Measurements from ENCODE around the gene WASHC4.

Gene WASHC4

DNA sequence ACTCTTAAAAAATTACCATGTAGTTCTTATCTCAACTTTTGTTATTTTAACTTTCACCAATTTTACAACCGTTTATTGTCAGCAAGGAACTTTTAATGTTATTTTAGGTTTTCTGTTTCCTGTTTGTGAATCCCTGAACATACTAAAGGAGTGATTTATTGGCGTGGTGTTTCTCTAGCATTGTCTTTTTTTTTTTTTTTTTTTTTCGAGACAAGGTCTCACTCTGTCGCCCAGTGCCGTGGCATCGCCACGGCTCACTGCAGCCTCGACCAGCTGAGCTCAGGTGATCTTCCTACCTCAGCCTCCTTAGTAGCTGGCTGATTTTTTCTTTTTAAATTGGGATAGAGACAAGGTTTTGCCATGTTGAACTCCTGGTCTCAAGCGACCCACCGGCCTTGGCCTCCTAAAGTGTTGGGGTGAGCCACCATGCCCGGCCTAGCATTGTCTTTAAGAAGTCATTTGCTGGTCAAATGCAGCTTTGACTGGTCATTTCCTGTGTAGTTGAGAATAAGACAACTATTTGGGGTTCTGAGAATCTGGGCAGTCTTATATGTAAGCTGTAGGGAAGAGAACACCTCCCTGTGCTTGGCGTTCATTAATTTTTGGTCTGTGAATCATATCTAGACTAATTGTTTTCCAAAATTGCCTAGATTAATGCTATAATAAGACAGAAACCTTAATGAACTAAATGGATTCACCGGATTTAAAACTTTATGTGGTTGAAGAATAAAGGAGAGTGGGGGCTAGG, 2.1 kb downstream of the WASHC4 start:
- no peaks in the 10 kb centered on the region for H3K27me3 ChIP-seq
- peak overlapping the region; percentile 94 for H3K9ac ChIP-seq
- H3K36me3 ChIP-seq = peaks cover 28% of the 10 kb centered on the region
- peak overlapping the region; percentile 98 for H3K4me2 ChIP-seq
- H3K27ac ChIP-seq = peak overlapping the region; percentile 97
- H4K20me1 ChIP-seq = peaks cover 57% of the 10 kb centered on the region
- peaks cover 10% of the 10 kb centered on the region; the same call in 1 of the 2 replicates for H3K9me3 ChIP-seq
- no peak for TF ChIP-seq Cebpa-rat (IDR thresholded peaks at IDR 0.05)
- peak overlapping the region; percentile 84 for H3K4me3 ChIP-seq
- H3K4me1 ChIP-seq = peaks cover 19% of the 10 kb centered on the region

DNA sequence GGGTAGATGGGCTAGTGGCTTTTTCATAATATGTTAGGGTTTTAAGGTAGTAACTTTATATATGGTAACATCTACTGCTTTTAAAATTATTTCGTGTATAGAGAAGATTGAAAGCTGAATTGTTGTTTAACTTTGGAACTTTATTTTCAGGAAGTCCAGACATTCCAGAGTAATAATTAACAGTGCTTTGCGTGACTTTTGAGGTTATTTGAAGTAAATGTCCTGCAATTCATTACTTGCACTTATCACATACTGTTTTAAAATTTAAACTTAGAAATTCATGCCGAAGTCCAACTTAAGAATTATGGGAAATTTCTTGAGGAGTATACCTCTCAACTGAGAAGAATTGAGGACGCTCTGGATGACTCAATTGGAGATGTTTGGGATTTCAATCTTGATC, 3.3 kb downstream of the WASHC4 start:
- TF ChIP-seq Cebpa-rat (IDR thresholded peaks at IDR 0.05) = no peak
- peak overlapping the region; percentile 84; the same call in 1 of the 2 replicates for H3K4me3 ChIP-seq
- H4K20me1 ChIP-seq = peaks cover 61% of the 10 kb centered on the region
- H3K9ac ChIP-seq = no peak overlapping the region
- peaks cover 19% of the 10 kb centered on the region for H3K4me1 ChIP-seq
- H3K4me2 ChIP-seq = peak overlapping the region; percentile 98
- no peak overlapping the region for H3K27ac ChIP-seq
- H3K9me3 ChIP-seq = peaks cover 4% of the 10 kb centered on the region; the same call in 1 of the 2 replicates
- no peaks in the 10 kb centered on the region for H3K27me3 ChIP-seq
- peaks cover 39% of the 10 kb centered on the region for H3K36me3 ChIP-seq

DNA sequence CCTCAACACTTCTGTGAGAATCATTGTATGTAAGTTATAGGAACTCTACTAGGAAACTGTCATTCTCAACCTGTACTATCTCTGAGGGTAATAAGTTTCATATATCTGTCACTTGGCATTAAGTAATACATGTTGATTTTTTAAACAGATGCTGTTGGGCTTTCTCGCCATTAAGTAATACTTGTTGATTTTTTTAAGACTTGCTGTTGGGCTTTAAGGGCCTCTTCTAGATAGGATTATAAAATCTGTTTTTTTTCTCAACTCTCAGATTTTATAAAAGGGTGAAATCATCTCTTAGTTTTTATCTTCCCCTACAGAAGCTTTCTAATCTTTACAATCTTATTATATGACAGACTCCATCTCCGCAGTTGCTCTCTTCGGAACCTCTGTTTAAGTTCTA, 5.6 kb downstream of the WASHC4 start:
- Histone ChIP-seq H3K27me3 (no peaks in the 10 kb centered on the region), H3K4me1 (peaks cover 19% of the 10 kb centered on the region), H4K20me1 (peaks cover 77% of the 10 kb centered on the region), H3K27ac (no peak overlapping the region), H3K4me2 (no peak overlapping the region), H3K9ac (no peak overlapping the region), H3K9me3 (peaks cover 4% of the 10 kb centered on the region; the same call in 1 of the 2 replicates), H3K36me3 (peaks cover 60% of the 10 kb centered on the region), H3K4me3 (no peak overlapping the region)
- no peak for TF ChIP-seq Cebpa-rat (IDR thresholded peaks at IDR 0.05)

DNA sequence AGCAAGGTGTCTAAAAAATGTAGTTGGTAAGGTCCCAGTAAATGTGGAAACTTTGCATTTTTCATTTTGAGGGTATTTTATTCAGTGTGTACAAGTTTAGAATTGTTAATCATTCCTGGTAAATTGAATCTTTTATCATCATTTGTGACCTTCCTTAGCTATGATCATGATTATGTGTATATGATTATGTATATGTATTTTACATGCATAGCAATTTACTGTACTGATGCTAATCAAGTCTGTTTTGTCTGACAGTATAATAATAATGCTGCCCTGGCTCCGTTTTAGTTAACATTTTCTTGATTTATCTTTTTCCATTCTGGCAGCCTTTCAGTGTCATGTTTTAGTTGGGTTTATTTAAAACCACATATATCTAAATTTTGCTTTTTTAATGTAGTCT, 9.4 kb downstream of the WASHC4 start:
- no peak for TF ChIP-seq Cebpa-rat (IDR thresholded peaks at IDR 0.05)
- Histone ChIP-seq H3K4me2 (no peak overlapping the region), H3K9me3 (peaks cover 4% of the 10 kb centered on the region; the same call in 1 of the 2 replicates), H3K36me3 (peaks cover 95% of the 10 kb centered on the region), H3K27me3 (no peaks in the 10 kb centered on the region), H3K27ac (no peak overlapping the region), H3K4me3 (no peak overlapping the region), H3K9ac (no peak overlapping the region), H3K4me1 (no peaks in the 10 kb centered on the region), H4K20me1 (peaks cover 52% of the 10 kb centered on the region)

GRCh38 chr12:105120551-105120950, 13.0 kb downstream of the WASHC4 start:
- Histone ChIP-seq H3K4me2 (no peak overlapping the region), H3K27ac (no peak overlapping the region), H3K27me3 (no peaks in the 10 kb centered on the region), H3K36me3 (peaks cover 97% of the 10 kb centered on the region), H3K9me3 (no peaks in the 10 kb centered on the region), H4K20me1 (peaks cover 39% of the 10 kb centered on the region), H3K4me3 (no peak overlapping the region), H3K9ac (no peak overlapping the region), H3K4me1 (no peaks in the 10 kb centered on the region)
- no peak for TF ChIP-seq Cebpa-rat (IDR thresholded peaks at IDR 0.05)

DNA sequence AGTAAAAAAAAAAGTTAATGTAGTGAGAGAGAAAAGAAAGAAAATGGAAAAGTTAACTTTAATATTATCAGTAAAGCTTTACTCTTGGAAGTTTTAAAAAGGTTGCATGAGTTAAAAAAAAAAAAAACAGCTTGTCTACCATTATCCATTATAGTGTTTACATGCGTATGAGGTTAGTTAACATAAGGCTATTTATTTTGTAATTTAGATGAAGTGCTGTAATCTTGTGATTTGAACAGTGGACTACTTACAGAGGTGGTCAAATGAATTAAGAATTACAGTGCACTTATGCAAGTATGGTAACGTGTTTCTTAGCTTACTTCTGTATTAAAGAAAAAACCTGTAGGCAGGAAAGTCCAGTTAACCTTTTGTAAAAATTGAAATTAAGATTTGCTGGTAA, 30.7 kb downstream of the WASHC4 start:
- H3K4me3 ChIP-seq = no peak overlapping the region
- H3K9me3 ChIP-seq = no peaks in the 10 kb centered on the region
- H3K4me1 ChIP-seq = peaks cover under 1% of the 10 kb centered on the region; the same call in 1 of the 2 replicates
- H3K36me3 ChIP-seq = peaks cover 75% of the 10 kb centered on the region
- no peak overlapping the region for H3K27ac ChIP-seq
- TF ChIP-seq Cebpa-rat (IDR thresholded peaks at IDR 0.05) = no peak
- H3K4me2 ChIP-seq = no peak overlapping the region
- H3K9ac ChIP-seq = no peak overlapping the region
- no peaks in the 10 kb centered on the region for H3K27me3 ChIP-seq
- peaks cover 14% of the 10 kb centered on the region; the same call in 1 of the 2 replicates for H4K20me1 ChIP-seq

- H3K27me3 ChIP-seq = no peaks in the 10 kb centered on the region
- H3K9ac ChIP-seq = no peak overlapping the region
- H4K20me1 ChIP-seq = peaks cover 10% of the 10 kb centered on the region; the same call in 1 of the 2 replicates
- no peaks in the 10 kb centered on the region for H3K9me3 ChIP-seq
- H3K27ac ChIP-seq = no peak overlapping the region
- H3K4me1 ChIP-seq = no peaks in the 10 kb centered on the region
- H3K4me2 ChIP-seq = no peak overlapping the region
- peaks cover 66% of the 10 kb centered on the region for H3K36me3 ChIP-seq
- H3K4me3 ChIP-seq = no peak overlapping the region
- no peak for TF ChIP-seq Cebpa-rat (IDR thresholded peaks at IDR 0.05)
Observed at GRCh38 chr12:105141320-105141922, 33.9 kb downstream of the WASHC4 start.

GRCh38 chr12:105142259-105142658, 34.7 kb downstream of the WASHC4 start:
- Histone ChIP-seq H3K27ac (no peak overlapping the region), H3K9me3 (no peaks in the 10 kb centered on the region), H3K9ac (no peak overlapping the region), H3K4me1 (no peaks in the 10 kb centered on the region), H3K4me2 (no peak overlapping the region), H3K4me3 (no peak overlapping the region), H3K36me3 (peaks cover 66% of the 10 kb centered on the region), H3K27me3 (no peaks in the 10 kb centered on the region), H4K20me1 (peaks cover 1% of the 10 kb centered on the region; the same call in 1 of the 2 replicates)
- no peak for TF ChIP-seq Cebpa-rat (IDR thresholded peaks at IDR 0.05)

DNA sequence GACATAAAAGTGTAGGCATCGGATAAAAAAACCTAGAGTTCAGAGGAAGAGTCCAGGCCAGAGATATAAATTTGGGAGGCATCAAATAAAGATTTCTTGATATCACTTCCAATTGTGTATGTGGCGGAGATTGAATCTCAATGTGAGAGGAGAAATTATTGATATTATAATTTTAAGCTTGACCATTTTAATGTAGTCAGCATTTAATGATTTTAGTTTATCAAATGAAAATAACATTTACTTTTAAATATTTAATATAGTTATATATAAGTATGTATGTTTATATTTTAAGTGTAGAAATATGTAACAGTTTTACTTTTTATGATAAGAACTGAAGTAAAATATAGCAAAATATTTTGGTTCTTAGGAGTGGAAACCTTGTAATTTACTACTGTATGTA, 48.7 kb downstream of the WASHC4 start:
- Histone ChIP-seq H3K4me3 (no peak overlapping the region), H3K4me2 (no peak overlapping the region), H3K9ac (no peak overlapping the region), H3K36me3 (peaks cover 84% of the 10 kb centered on the region), H4K20me1 (no peaks in the 10 kb centered on the region), H3K27me3 (no peaks in the 10 kb centered on the region), H3K9me3 (no peaks in the 10 kb centered on the region), H3K27ac (no peak overlapping the region), H3K4me1 (no peaks in the 10 kb centered on the region)
- no peak for TF ChIP-seq Cebpa-rat (IDR thresholded peaks at IDR 0.05)

- H3K4me1 ChIP-seq = no peaks in the 10 kb centered on the region
- no peaks in the 10 kb centered on the region for H3K9me3 ChIP-seq
- peaks cover 84% of the 10 kb centered on the region for H3K36me3 ChIP-seq
- TF ChIP-seq Cebpa-rat (IDR thresholded peaks at IDR 0.05) = no peak
- no peaks in the 10 kb centered on the region for H4K20me1 ChIP-seq
- no peak overlapping the region for H3K4me2 ChIP-seq
- no peak overlapping the region for H3K4me3 ChIP-seq
- no peaks in the 10 kb centered on the region for H3K27me3 ChIP-seq
- H3K9ac ChIP-seq = no peak overlapping the region
- no peak overlapping the region for H3K27ac ChIP-seq
Observed at GRCh38 chr12:105157606-105158005, 50.1 kb downstream of the WASHC4 start.
